Middle frontal gyrus (tissue), 1 donor: ENCODE data around the gene SHISA9.

ENCODE experiments used
- DNase-seq: peaks from one replicate; pipeline ENCODE4 v3.0.0-alpha.2; 2015; ENCODE audit warnings: low spot score; ENCODE audit errors: extremely low spot score

Gene SHISA9

GRCh38 chr16:12944300-12944699 lies 42.9 kb downstream of the SHISA9 start:
- DNase-seq, result no peak

- no peak for DNase-seq
Measured at GRCh38 chr16:12951392-12951791, 50.0 kb downstream of the SHISA9 start.

- DNase-seq, result no peak
Measured at GRCh38 chr16:12951976-12952375, 50.6 kb downstream of the SHISA9 start.

GRCh38 chr16:12958366-12958765 lies 57.0 kb downstream of the SHISA9 start:
- DNase-seq, result no peak

GRCh38 chr16:12959072-12959471 lies 57.7 kb downstream of the SHISA9 start:
- no peak for DNase-seq

- DNase-seq, result no peak
Measured at GRCh38 chr16:12961626-12962025, 60.2 kb downstream of the SHISA9 start.

GRCh38 chr16:12964461-12964860 lies 63.1 kb downstream of the SHISA9 start:
- no peak for DNase-seq

GRCh38 chr16:12965274-12965804 lies 63.9 kb downstream of the SHISA9 start:
- DNase-seq, result no peak

GRCh38 chr16:12971241-12971640 lies 69.8 kb downstream of the SHISA9 start:
- peak; percentile 76 for DNase-seq

- no peak for DNase-seq
Measured at GRCh38 chr16:12972246-12972645, 70.8 kb downstream of the SHISA9 start.

GRCh38 chr16:12975766-12976165 lies 74.4 kb downstream of the SHISA9 start:
- DNase-seq, result no peak

GRCh38 chr16:12976496-12976895 lies 75.1 kb downstream of the SHISA9 start:
- no peak for DNase-seq

- DNase-seq, result no peak
Measured at GRCh38 chr16:12976936-12977335, 75.5 kb downstream of the SHISA9 start.

GRCh38 chr16:12985516-12985915 lies 84.1 kb downstream of the SHISA9 start:
- DNase-seq, result no peak

GRCh38 chr16:12988071-12988470 lies 86.7 kb downstream of the SHISA9 start:
- no peak for DNase-seq

- DNase-seq, result no peak
Measured at GRCh38 chr16:12992066-12992465, 90.7 kb downstream of the SHISA9 start.

GRCh38 chr16:12994402-12994801 lies 93.0 kb downstream of the SHISA9 start:
- no peak for DNase-seq

GRCh38 chr16:12995721-12996372 lies 94.4 kb downstream of the SHISA9 start:
- DNase-seq, result peak; percentile 42

GRCh38 chr16:12998361-12999085 lies 97.1 kb downstream of the SHISA9 start:
- DNase-seq, result no peak

GRCh38 chr16:12999368-12999767 lies 98.0 kb downstream of the SHISA9 start:
- DNase-seq, result no peak

GRCh38 chr16:13005721-13006247 lies 104.4 kb downstream of the SHISA9 start:
- DNase-seq, result no peak

GRCh38 chr16:13012601-13013000 lies 111.2 kb downstream of the SHISA9 start:
- no peak for DNase-seq

- DNase-seq, result no peak
Measured at GRCh38 chr16:13013043-13013442, 111.6 kb downstream of the SHISA9 start.
